KMS-11 (cell line): ENCODE results near the gene NR3C1.
A peak's percentile ranks its signal among the peaks of the same experiment; 100 is the strongest.

Source experiments
- H2AFZ ChIP-seq: fragments of 200-600 bp; sonication (generic); 2 replicates; pipeline ENCODE4 v1.6.1; 2016; ENCODE audit warnings: antibody characterized with exemption, mixed run types, low read depth
- H3K27ac ChIP-seq: fragments of 200-600 bp; sonication (generic); 2 replicates; pipeline ENCODE4 v1.6.1; 2016; ENCODE audit warnings: mild to moderate bottlenecking, mixed run types
- H3K27me3 ChIP-seq: fragments of 200-600 bp; sonication (generic); 2 replicates; pipeline ENCODE4 v1.6.1; 2017; ENCODE audit warnings: mild to moderate bottlenecking, low read depth, mixed run types, moderate library complexity; ENCODE audit not compliant: insufficient read depth
- H3K36me3 ChIP-seq: fragments of 200-600 bp; sonication (generic); 2 replicates; pipeline ENCODE4 v1.6.1; 2017; ENCODE audit warnings: mild to moderate bottlenecking, mixed run types; ENCODE audit not compliant: insufficient read depth
- H3K4me1 ChIP-seq: fragments of 200-600 bp; sonication (generic); 2 replicates; pipeline ENCODE4 v1.6.1; 2016; ENCODE audit warnings: mild to moderate bottlenecking, low read depth, mixed run types; ENCODE audit not compliant: poor library complexity, severe bottlenecking
- H3K4me2 ChIP-seq: fragments of 200-600 bp; sonication (generic); 2 replicates; pipeline ENCODE4 v1.7.0; 2016; ENCODE audit warnings: mild to moderate bottlenecking, mixed run types
- H3K4me3 ChIP-seq: fragments of 200-600 bp; sonication (generic); IDR thresholded peaks from 2 replicates; pipeline ENCODE4 v1.6.1; 2017; ENCODE audit warnings: low read depth, low read length, mixed read lengths; ENCODE audit not compliant: insufficient read depth
- H3K79me2 ChIP-seq: fragments of 200-600 bp; sonication (generic); 2 replicates; pipeline ENCODE4 v1.6.1; 2016; ENCODE audit warnings: low read depth, mixed run types; ENCODE audit not compliant: insufficient read depth
- H3K9ac ChIP-seq: fragments of 200-600 bp; sonication (generic); 2 replicates; pipeline ENCODE4 v1.6.1; 2016; ENCODE audit warnings: mild to moderate bottlenecking, mixed run types
- H4K20me1 ChIP-seq: fragments of 200-600 bp; sonication (generic); 2 replicates; pipeline ENCODE4 v1.6.1; 2016; ENCODE audit warnings: mild to moderate bottlenecking, mixed run types; ENCODE audit not compliant: insufficient read depth
- CTCF ChIP-seq: fragments of 200-600 bp; sonication (generic); conservative IDR thresholded peaks from 2 replicates; pipeline ENCODE4 v1.6.1; 2017; ENCODE audit warnings: low read depth, mild to moderate bottlenecking, antibody characterized with exemption, low read length, moderate library complexity, mixed read lengths

The NR3C1 gene

DNA sequence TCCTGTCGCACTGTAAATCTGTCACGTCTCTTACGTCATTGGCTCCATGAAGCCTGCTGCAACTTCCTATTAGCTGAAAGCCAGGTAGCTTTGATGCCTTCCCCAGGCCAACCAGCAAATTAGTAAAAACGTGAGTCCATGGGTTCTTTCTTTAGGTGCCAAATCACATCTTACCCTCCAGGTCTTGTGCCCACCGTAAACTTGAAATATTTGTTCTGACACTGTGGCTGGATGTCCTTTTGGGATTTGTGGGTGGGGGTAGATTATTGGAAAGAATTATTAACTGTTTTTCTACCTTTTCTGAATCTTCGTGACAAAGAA is 172.8 kb downstream of the NR3C1 start:
- Histone ChIP-seq H2AFZ (peak overlapping the region; percentile 43), H3K4me2 (peak overlapping the region; percentile 98), H3K27ac (peak overlapping the region; percentile 97), H3K27me3 (no peaks in the 10 kb centered on the region), H3K9ac (peak overlapping the region; percentile 79), H3K79me2 (no peaks in the 10 kb centered on the region), H4K20me1 (no peaks in the 10 kb centered on the region), H3K4me1 (peaks cover 72% of the 10 kb centered on the region), H3K36me3 (no peaks in the 10 kb centered on the region), H3K4me3 (no peak overlapping the region)
- no peak for TF ChIP-seq CTCF

- no peaks in the 10 kb centered on the region for H3K27me3 ChIP-seq
- H3K36me3 ChIP-seq, result no peaks in the 10 kb centered on the region
- peak overlapping the region; percentile 97 for H3K27ac ChIP-seq
- no peaks in the 10 kb centered on the region for H4K20me1 ChIP-seq
- H3K79me2 ChIP-seq, result no peaks in the 10 kb centered on the region
- peak overlapping the region; percentile 79 for H3K9ac ChIP-seq
- peak overlapping the region; percentile 43; the same call in 1 of the 2 replicates for H2AFZ ChIP-seq
- no peak for TF ChIP-seq CTCF
- H3K4me3 ChIP-seq, result no peak overlapping the region
- H3K4me1 ChIP-seq, result peaks cover 77% of the 10 kb centered on the region
- H3K4me2 ChIP-seq, result peak overlapping the region; percentile 98
Measured at GRCh38 chr5:143229896-143230675, 173.4 kb downstream of the NR3C1 start.

DNA sequence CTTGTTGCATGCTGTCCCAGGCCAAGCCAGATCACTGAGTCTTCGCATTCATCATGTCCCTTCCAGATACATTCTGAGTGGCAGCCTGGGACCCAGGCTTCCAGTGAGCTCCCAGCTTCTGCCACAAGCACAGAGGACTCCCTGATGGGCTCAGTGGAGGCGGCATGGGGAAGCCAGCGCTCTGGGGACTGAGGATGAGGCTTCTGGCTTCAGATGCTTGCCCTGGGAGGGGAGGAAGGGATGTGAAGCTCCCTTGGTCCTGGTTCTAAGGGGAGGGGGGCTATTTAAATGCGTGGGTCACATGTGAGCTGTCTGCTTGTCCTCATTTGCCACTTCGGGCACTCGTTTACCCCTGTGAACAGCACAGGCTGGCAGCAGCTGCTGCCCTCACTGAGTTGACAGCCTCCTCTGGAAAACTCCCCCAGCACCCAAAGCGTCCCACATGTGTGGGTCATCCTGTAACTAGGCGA is 174.0 kb downstream of the NR3C1 start:
- Histone ChIP-seq H3K36me3 (no peaks in the 10 kb centered on the region), H2AFZ (peak overlapping the region; percentile 43; the same call in 1 of the 2 replicates), H3K27me3 (no peaks in the 10 kb centered on the region), H3K79me2 (no peaks in the 10 kb centered on the region), H3K4me2 (peak overlapping the region; percentile 98), H3K4me1 (peaks cover 77% of the 10 kb centered on the region), H3K9ac (peak overlapping the region; percentile 79), H3K27ac (peak overlapping the region; percentile 97), H4K20me1 (no peaks in the 10 kb centered on the region), H3K4me3 (no peak overlapping the region)
- no peak for TF ChIP-seq CTCF

GRCh38 chr5:143228597-143229293 is 174.7 kb downstream of the NR3C1 start:
- Histone ChIP-seq H3K27ac (peak overlapping the region; percentile 97), H2AFZ (no peak overlapping the region), H3K4me1 (peaks cover 77% of the 10 kb centered on the region), H3K4me3 (no peak overlapping the region), H3K9ac (peak overlapping the region; percentile 79), H3K79me2 (no peaks in the 10 kb centered on the region), H3K36me3 (no peaks in the 10 kb centered on the region), H4K20me1 (no peaks in the 10 kb centered on the region), H3K27me3 (no peaks in the 10 kb centered on the region), H3K4me2 (peak overlapping the region; percentile 98)
- no peak for TF ChIP-seq CTCF
